ENCODE measurements around the gene MRPL28.

- TF ChIP-seq POLR2A (IDR thresholded peaks at IDR 0.05): no peak
- no peak for TF ChIP-seq CTCF (IDR thresholded peaks at IDR 0.05)
Measured at GRCh38 chr16:375212-375611, 4.9 kb upstream of the MRPL28 start.

All from ovary (tissue), 3 donors.